WTC11 (cell line): ENCODE measurements around the gene KCNJ11. TPM values are rescaled to one million over a fixed set of nuclear protein-coding genes. Genes with fewer than 3 reads are reported as not detected.

Experiments
- ATAC-seq: fragments of 200-7000 bp; cut with Tn5 transposase; 2 replicates; pipeline ENCODE4 v1.10.0; 2021; ENCODE audit warnings: mild to moderate bottlenecking, moderate library complexity
- CTCF ChIA-PET: fragments of 300-600 bp; sonication (Branson Sonifier 250); formaldehyde crosslinking; loops from one replicate; lab custom pipeline; 2021; ENCODE audit warnings: antibody characterized with exemption; lab: Charles Lee
- POLR2A ChIA-PET: fragments of 350-600 bp; sonication (Branson Sonifier 250); formaldehyde crosslinking; loops from one replicate; lab custom pipeline; 2021; ENCODE audit warnings: antibody characterized with exemption; lab: Charles Lee
- DNase-seq: peaks from one replicate; pipeline ENCODE4 v3.0.0; 2021; ENCODE audit warnings: low spot score
- H3K27ac Mint-ChIP-seq: 2 replicates; pipeline ENCODE4 v1.8.0; 2021; ENCODE audit warnings: mixed read lengths
- H3K27me3 Mint-ChIP-seq: 2 replicates; pipeline ENCODE4 v1.8.0; 2021; ENCODE audit warnings: low read depth, mild to moderate bottlenecking, moderate library complexity, mixed read lengths
- H3K36me3 Mint-ChIP-seq: 2 replicates; pipeline ENCODE4 v1.8.0; 2021; ENCODE audit warnings: mixed read lengths
- H3K4me1 Mint-ChIP-seq: 2 replicates; pipeline ENCODE4 v1.8.0; 2022; ENCODE audit warnings: mixed read lengths
- H3K4me3 Mint-ChIP-seq: 2 replicates; pipeline ENCODE4 v1.8.0; 2021; ENCODE audit warnings: mild to moderate bottlenecking, moderate library complexity, mixed read lengths
- H3K9me3 Mint-ChIP-seq: 2 replicates; pipeline ENCODE4 v1.8.0; 2021; ENCODE audit warnings: mixed read lengths
- ATF1 ChIP-seq: sonication (generic); formaldehyde crosslinking; IDR thresholded peaks from 2 replicates; pipeline ENCODE4 v1.8.1; 2023; ENCODE audit warnings: mild to moderate bottlenecking, moderate library complexity, missing genetic modification reagents
- CTCF ChIP-seq: fragments of 200-600 bp; IDR thresholded peaks from 2 replicates; pipeline ENCODE4 v1.8.0; 2022; ENCODE audit warnings: antibody characterized with exemption
- E2F4 ChIP-seq: sonication (generic); formaldehyde crosslinking; IDR thresholded peaks from 2 replicates; pipeline ENCODE4 v1.8.1; 2022; ENCODE audit warnings: low read depth, mild to moderate bottlenecking, moderate library complexity, missing genetic modification reagents, borderline replicate concordance
- ELF4 ChIP-seq: sonication (generic); formaldehyde crosslinking; IDR thresholded peaks from 2 replicates; pipeline ENCODE4 v1.8.1; 2022; ENCODE audit warnings: low read depth, mild to moderate bottlenecking, moderate library complexity, missing genetic modification reagents
- ERG ChIP-seq: fragments of 250-450 bp; sonication (Bioruptor Pico); IDR thresholded peaks from 2 replicates; pipeline ENCODE4 v1.8.0; 2021; ENCODE audit warnings: mild to moderate bottlenecking
- FOXK1 ChIP-seq: sonication (generic); formaldehyde crosslinking; IDR thresholded peaks from 2 replicates; pipeline ENCODE4 v1.8.0; 2022; ENCODE audit warnings: mild to moderate bottlenecking, moderate library complexity, missing genetic modification reagents
- KAT7 ChIP-seq: sonication (generic); formaldehyde crosslinking; IDR thresholded peaks from 2 replicates; pipeline ENCODE4 v1.8.1; 2023; ENCODE audit warnings: missing genetic modification reagents, mild to moderate bottlenecking, borderline replicate concordance
- NFE2L1 ChIP-seq: sonication (generic); formaldehyde crosslinking; IDR thresholded peaks from 2 replicates; pipeline ENCODE4 v1.8.1; 2023; ENCODE audit warnings: missing genetic modification reagents
- NR1H2 ChIP-seq: sonication (generic); formaldehyde crosslinking; IDR thresholded peaks from 2 replicates; pipeline ENCODE4 v1.9.0; 2021; ENCODE audit warnings: mild to moderate bottlenecking, moderate library complexity, missing genetic modification reagents
- OVOL2 ChIP-seq: fragments of 250-450 bp; sonication (Bioruptor Pico); IDR thresholded peaks from 2 replicates; pipeline ENCODE4 v1.9.0; 2021; ENCODE audit warnings: mild to moderate bottlenecking, borderline replicate concordance
- PRDM15 ChIP-seq: sonication (generic); formaldehyde crosslinking; IDR thresholded peaks from 2 replicates; pipeline ENCODE4 v1.8.0; 2022; ENCODE audit warnings: missing genetic modification reagents
- PREB ChIP-seq: sonication (generic); formaldehyde crosslinking; IDR thresholded peaks from 2 replicates; pipeline ENCODE4 v1.8.1; 2022; ENCODE audit warnings: mild to moderate bottlenecking, missing genetic modification reagents, moderate library complexity, borderline replicate concordance
- SOX15 ChIP-seq: fragments of 250-450 bp; sonication (Bioruptor Pico); IDR thresholded peaks from 2 replicates; pipeline ENCODE4 v1.9.0; 2021; ENCODE audit warnings: mild to moderate bottlenecking
- ZNF121 ChIP-seq: sonication (generic); formaldehyde crosslinking; IDR thresholded peaks from 2 replicates; pipeline ENCODE4 v1.8.0; 2023; ENCODE audit warnings: missing genetic modification reagents
- ZNF232 ChIP-seq: sonication (generic); formaldehyde crosslinking; IDR thresholded peaks from 2 replicates; pipeline ENCODE4 v1.8.0; 2022; ENCODE audit warnings: mild to moderate bottlenecking, missing genetic modification reagents
- ZNF281 ChIP-seq: sonication (generic); formaldehyde crosslinking; IDR thresholded peaks from 2 replicates; pipeline ENCODE4 v1.8.0; 2023; ENCODE audit warnings: mild to moderate bottlenecking, missing genetic modification reagents
- ZNF423 ChIP-seq: fragments of 250-450 bp; sonication (Bioruptor Pico); IDR thresholded peaks from 2 replicates; pipeline ENCODE4 v2.1.2; 2022; ENCODE audit warnings: mild to moderate bottlenecking, moderate library complexity
- ZNF425 ChIP-seq: fragments of 250-450 bp; sonication (Bioruptor Pico); conservative IDR thresholded peaks from 2 replicates; pipeline ENCODE4 v1.9.0; 2021; ENCODE audit warnings: mild to moderate bottlenecking
- total RNA-seq: library from RNA; stranded (reverse); gene quantifications from 3 replicates; pipeline ENCODE4 v1.2.3, GENCODE V29; 2021

KCNJ11 gene
- total RNA-seq, 1 experiment from 2014 or later = 8.2 TPM

- peak overlapping the region; percentile 67 for H3K4me3 Mint-ChIP-seq
- ChIA-PET CTCF (interaction anchor here (0.6 to 2.5 kb wide), 28 partner anchors 10 to 1721 kb away, joined by 3 to 31 read pairs (median 5); partner anchors contain the start of genes ABCC8, MYOD1 and OTOG), POLR2A (interaction anchor here (0.6 to 0.7 kb wide), 4 partner anchors 80 to 465 kb away, joined by 3 to 6 read pairs (median 4); no protein-coding TSS in a partner anchor)
- TF ChIP-seq OVOL2 (CRISPR knock-in tag) = no peak
- TF ChIP-seq ZNF281 (CRISPR knock-in tag) = 0 out of 2 replicates have a peak, but pooled peaks have one; percentile 64
- TF ChIP-seq NFE2L1 (CRISPR knock-in tag) = no peak
- no peak for TF ChIP-seq SOX15
- no peak for TF ChIP-seq ERG
- TF ChIP-seq PRDM15 (CRISPR knock-in tag) = peak; percentile 98
- no peak for TF ChIP-seq ATF1 (CRISPR knock-in tag)
- TF ChIP-seq ZNF232 (CRISPR knock-in tag) = no peak
- TF ChIP-seq ZNF121 (CRISPR knock-in tag) = no peak
- TF ChIP-seq ZNF425 = no peak
- TF ChIP-seq ZNF423 = no peak
- TF ChIP-seq CTCF = peak; percentile 77
- TF ChIP-seq NR1H2 (CRISPR knock-in tag) = no peak
- no peak for TF ChIP-seq FOXK1 (CRISPR knock-in tag)
- no peak for TF ChIP-seq E2F4 (CRISPR knock-in tag)
- no peak for TF ChIP-seq PREB (CRISPR knock-in tag)
- TF ChIP-seq ELF4 = no peak
- peak; percentile 75; the same call in 1 of the 2 replicates for TF ChIP-seq KAT7 (CRISPR knock-in tag)
Measured at GRCh38 chr11:17389211-17389956, 925 bp upstream of the KCNJ11 start.

More at GRCh38 chr11:17389211-17389956, 925 bp upstream of the KCNJ11 start:
- H3K9me3 Mint-ChIP-seq = no peaks in the 10 kb centered on the region
- H3K36me3 Mint-ChIP-seq = peaks cover 10% of the 10 kb centered on the region; the same call in 1 of the 2 replicates
- peaks cover 6% of the 10 kb centered on the region for H3K4me1 Mint-ChIP-seq
- peaks cover 20% of the 10 kb centered on the region for H3K27me3 Mint-ChIP-seq
- DNase-seq = peak; percentile 84
- no peak overlapping the region for H3K27ac Mint-ChIP-seq
- peak; percentile 69 for ATAC-seq
